ENCODE data around the gene TNFSF15.

TNFSF15 gene

GRCh38 chr9:114845373-114845772 lies 39.5 kb upstream of the TNFSF15 start:
- no peaks in the 10 kb centered on the region for H3K4me1 ChIP-seq (ENCODE audit: low read length)
- no peak overlapping the region for H3K4me3 ChIP-seq (ENCODE audit: low read length)
- H3K9ac ChIP-seq (ENCODE audit: low read length): no peak overlapping the region
- no peak overlapping the region for H3K4me2 ChIP-seq (ENCODE audit: low read depth, low read length)
- DNase-seq: no peak
- no peaks in the 10 kb centered on the region for H3K9me2 ChIP-seq (replicated peaks; ENCODE audit: insufficient read depth, low read length)
- TF ChIP-seq EZH2 (optimal IDR thresholded peaks at IDR 0.05; ENCODE audit: low read depth, low read length) (no peak), CTCF (IDR thresholded peaks at IDR 0.05; ENCODE audit: low read length) (no peak), EZH2phosphoT487 (IDR thresholded peaks at IDR 0.05; ENCODE audit: low read length) (no peak)
- no peaks in the 10 kb centered on the region for H3K79me2 ChIP-seq (ENCODE audit: low read length)
- H3K36me3 ChIP-seq (replicated peaks; ENCODE audit: insufficient read depth, low read length): no peaks in the 10 kb centered on the region
- H3K27me3 ChIP-seq (replicated peaks; ENCODE audit: insufficient read depth, low read length): no peaks in the 10 kb centered on the region
- no peak overlapping the region for H3K27ac ChIP-seq (ENCODE audit: low read length)
- no peaks in the 10 kb centered on the region for H4K20me1 ChIP-seq (ENCODE audit: insufficient read depth, low read length)
- no peaks in the 10 kb centered on the region for H3K9me3 ChIP-seq (replicated peaks; ENCODE audit: insufficient read depth, low read length)
- no peak overlapping the region for H2AFZ ChIP-seq (ENCODE audit: low read length)
- H3F3A ChIP-seq (ENCODE audit: insufficient read depth, low read length): no peaks in the 10 kb centered on the region

GRCh38 chr9:114844766-114845165 lies 38.9 kb upstream of the TNFSF15 start:
- H3K27me3 ChIP-seq (replicated peaks; ENCODE audit: insufficient read depth, low read length): no peaks in the 10 kb centered on the region
- TF ChIP-seq EZH2 (optimal IDR thresholded peaks at IDR 0.05; ENCODE audit: low read depth, low read length) (no peak), CTCF (IDR thresholded peaks at IDR 0.05; ENCODE audit: low read length) (no peak), EZH2phosphoT487 (IDR thresholded peaks at IDR 0.05; ENCODE audit: low read length) (no peak)
- H3K9me3 ChIP-seq (replicated peaks; ENCODE audit: insufficient read depth, low read length): no peaks in the 10 kb centered on the region
- no peak overlapping the region for H2AFZ ChIP-seq (ENCODE audit: low read length)
- H3K4me1 ChIP-seq (ENCODE audit: low read length): no peaks in the 10 kb centered on the region
- H3K9me2 ChIP-seq (replicated peaks; ENCODE audit: insufficient read depth, low read length): no peaks in the 10 kb centered on the region
- H3K4me3 ChIP-seq (ENCODE audit: low read length): no peak overlapping the region
- no peak for DNase-seq
- no peaks in the 10 kb centered on the region for H3F3A ChIP-seq (ENCODE audit: insufficient read depth, low read length)
- no peak overlapping the region for H3K4me2 ChIP-seq (ENCODE audit: low read depth, low read length)
- no peaks in the 10 kb centered on the region for H3K36me3 ChIP-seq (replicated peaks; ENCODE audit: insufficient read depth, low read length)
- no peaks in the 10 kb centered on the region for H3K79me2 ChIP-seq (ENCODE audit: low read length)
- H3K9ac ChIP-seq (ENCODE audit: low read length): no peak overlapping the region
- H4K20me1 ChIP-seq (ENCODE audit: insufficient read depth, low read length): no peaks in the 10 kb centered on the region
- H3K27ac ChIP-seq (ENCODE audit: low read length): no peak overlapping the region

GRCh38 chr9:114837923-114838322 lies 32.1 kb upstream of the TNFSF15 start:
- TF ChIP-seq EZH2phosphoT487 (IDR thresholded peaks at IDR 0.05; ENCODE audit: low read length) (no peak), CTCF (IDR thresholded peaks at IDR 0.05; ENCODE audit: low read length) (no peak), EZH2 (optimal IDR thresholded peaks at IDR 0.05; ENCODE audit: low read depth, low read length) (no peak)

More at GRCh38 chr9:114837923-114838322, 32.1 kb upstream of the TNFSF15 start:
- H3K9me2 ChIP-seq (replicated peaks; ENCODE audit: insufficient read depth, low read length): no peaks in the 10 kb centered on the region
- no peak overlapping the region for H2AFZ ChIP-seq (ENCODE audit: low read length)
- H4K20me1 ChIP-seq (ENCODE audit: insufficient read depth, low read length): no peaks in the 10 kb centered on the region
- no peaks in the 10 kb centered on the region for H3K9me3 ChIP-seq (replicated peaks; ENCODE audit: insufficient read depth, low read length)
- no peak for DNase-seq
- no peaks in the 10 kb centered on the region for H3K4me1 ChIP-seq (ENCODE audit: low read length)
- H3K36me3 ChIP-seq (replicated peaks; ENCODE audit: insufficient read depth, low read length): no peaks in the 10 kb centered on the region
- H3K4me3 ChIP-seq (ENCODE audit: low read length): no peak overlapping the region
- no peak overlapping the region for H3K9ac ChIP-seq (ENCODE audit: low read length)
- H3K27me3 ChIP-seq (replicated peaks; ENCODE audit: insufficient read depth, low read length): no peaks in the 10 kb centered on the region
- H3F3A ChIP-seq (ENCODE audit: insufficient read depth, low read length): no peaks in the 10 kb centered on the region
- no peak overlapping the region for H3K4me2 ChIP-seq (ENCODE audit: low read depth, low read length)
- H3K27ac ChIP-seq (ENCODE audit: low read length): no peak overlapping the region
- no peaks in the 10 kb centered on the region for H3K79me2 ChIP-seq (ENCODE audit: low read length)

All from MM.1S (cell line).